Neural cell (in vitro differentiated cells): ENCODE data around the gene SP5. TPM values are rescaled to one million over a fixed set of nuclear protein-coding genes. Genes with fewer than 3 reads are reported as not detected.

Source experiments
- H2AFZ ChIP-seq: fragments of 200-600, 300-800 bp; sonication (generic), shearing (Covaris generic); 2 replicates; pipeline ENCODE4 v1.6.0; 2014; ENCODE audit warnings: low read depth, mild to moderate bottlenecking, antibody characterized with exemption, low read length, moderate library complexity
- H3F3A ChIP-seq: fragments of 200-600 bp; shearing (Covaris generic); 2 replicates; pipeline ENCODE4 v1.6.1; 2016; ENCODE audit warnings: mild to moderate bottlenecking, moderate library complexity, mixed read lengths, antibody characterized with exemption, low read length; ENCODE audit not compliant: insufficient read depth, poor library complexity, severe bottlenecking
- H3K27ac ChIP-seq: fragments of 200-600, 300-800 bp; sonication (generic), shearing (Covaris generic); 2 replicates; pipeline ENCODE4 v1.5.1; 2014; ENCODE audit warnings: mild to moderate bottlenecking, low read length, moderate library complexity
- H3K27me3 ChIP-seq: fragments of 300-800, 200-600 bp; sonication (generic), shearing (Covaris generic); 2 replicates; pipeline ENCODE4 v1.6.0; 2014; ENCODE audit warnings: mild to moderate bottlenecking, low read depth, low read length, moderate library complexity; ENCODE audit not compliant: insufficient read depth
- H3K36me3 ChIP-seq: fragments of 300-800, 200-600 bp; sonication (generic), shearing (Covaris generic); 2 replicates; pipeline ENCODE4 v1.5.1; 2014; ENCODE audit warnings: mild to moderate bottlenecking, antibody characterized with exemption, low read length, moderate library complexity; ENCODE audit not compliant: insufficient read depth
- H3K4me2 ChIP-seq: fragments of 300-800, 200-600 bp; sonication (generic), shearing (Covaris generic); 2 replicates; pipeline ENCODE4 v1.6.0; 2014; ENCODE audit warnings: mild to moderate bottlenecking, low read length
- H3K4me3 ChIP-seq: fragments of 300-800, 200-600 bp; sonication (generic), shearing (Covaris generic); 2 replicates; pipeline ENCODE4 v1.5.1; 2014; ENCODE audit warnings: mild to moderate bottlenecking, low read length, moderate library complexity
- H3K79me2 ChIP-seq: fragments of 200-600 bp; shearing (Covaris generic); replicated peaks from 2 replicates; pipeline ENCODE4 v1.6.0; 2014; ENCODE audit warnings: mild to moderate bottlenecking, low read length, moderate library complexity; ENCODE audit not compliant: insufficient read depth
- H3K9ac ChIP-seq: fragments of 300-800, 200-600 bp; sonication (generic), shearing (Covaris generic); 2 replicates; pipeline ENCODE4 v1.6.1; 2016; ENCODE audit warnings: mild to moderate bottlenecking, low read length, mixed read lengths
- H3K9me2 ChIP-seq: fragments of 200-600 bp; shearing (Covaris generic); 2 replicates; pipeline ENCODE4 v1.6.1; 2016; ENCODE audit warnings: mild to moderate bottlenecking, low read length, mixed read lengths; ENCODE audit not compliant: insufficient read depth
- H3K9me3 ChIP-seq: fragments of 200-600, 300-800 bp; sonication (generic), shearing (Covaris generic); 2 replicates; pipeline ENCODE4 v1.6.1; 2016; ENCODE audit warnings: mild to moderate bottlenecking, mixed run types, low read length, moderate library complexity, mixed read lengths
- H4K20me1 ChIP-seq: fragments of 200-600 bp; shearing (Covaris generic); 2 replicates; pipeline ENCODE4 v1.6.1; 2016; ENCODE audit warnings: mild to moderate bottlenecking, mixed run types; ENCODE audit not compliant: insufficient read depth
- CTCF ChIP-seq: fragments of 450-650 bp; IDR thresholded peaks from 2 replicates; pipeline ENCODE4 v1.5.1; 2014; ENCODE audit warnings: antibody characterized with exemption, mild to moderate bottlenecking, moderate library complexity; ENCODE audit not compliant: poor library complexity, severe bottlenecking
- EP300 ChIP-seq: fragments of 450-650 bp; conservative IDR thresholded peaks from 2 replicates; pipeline ENCODE4 v1.6.1; 2014; ENCODE audit warnings: antibody characterized with exemption, mild to moderate bottlenecking, moderate library complexity; ENCODE audit not compliant: poor library complexity, severe bottlenecking
- EZH2 ChIP-seq: fragments of 200-600, 300-800 bp; shearing (Covaris generic), sonication (generic); IDR thresholded peaks from 2 replicates; pipeline ENCODE4 v1.6.1; 2014; ENCODE audit warnings: antibody characterized with exemption, low read length, borderline replicate concordance, mild to moderate bottlenecking; ENCODE audit not compliant: insufficient read depth, poor library complexity, severe bottlenecking
- MXI1 ChIP-seq: fragments of 450-650 bp; conservative IDR thresholded peaks from 2 replicates; pipeline ENCODE4 v1.6.1; 2014; ENCODE audit warnings: antibody characterized with exemption, mild to moderate bottlenecking; ENCODE audit not compliant: poor library complexity, severe bottlenecking
- POLR2AphosphoS5 ChIP-seq: IDR thresholded peaks from 2 replicates; pipeline ENCODE4 v1.6.1; 2012
- RAD21 ChIP-seq: fragments of 450-650 bp; conservative IDR thresholded peaks from 2 replicates; pipeline ENCODE4 v1.6.1; 2014; ENCODE audit warnings: antibody characterized with exemption, mild to moderate bottlenecking, moderate library complexity
- SMC3 ChIP-seq: fragments of 450-650 bp; conservative IDR thresholded peaks from 2 replicates; pipeline ENCODE4 v1.6.1; 2014; ENCODE audit warnings: antibody characterized with exemption, mild to moderate bottlenecking, moderate library complexity; ENCODE audit not compliant: poor library complexity
- TAF1 ChIP-seq: IDR thresholded peaks from 2 replicates; pipeline ENCODE4 v1.6.1; 2012; ENCODE audit warnings: low read depth
- polyA plus RNA-seq: library from polyadenylated mRNA; depleted of rRNA; stranded (reverse); fragments of >200 nt; gene quantifications from 2 replicates; pipeline ENCODE4 v1.2.3, GENCODE V29; 2014
- small RNA-seq, 3 experiments: library from RNA; depleted of rRNA; stranded (forward); fragments of <200 nt; gene quantifications; one replicate each; pipeline ENCODE3, GENCODE V24; 2012
- TF ChIP-seq, protein P1 (sequence below): IDR thresholded peaks from 2 replicates; pipeline ENCODE4 v1.6.1; 2012; ENCODE audit warnings: borderline replicate concordance

Gene SP5
- polyA plus RNA-seq, 1 donor from 2014 or later = 0.15 TPM

GRCh38 chr2:170763232-170763631 lies 48.1 kb downstream of the SP5 start:
- Histone ChIP-seq H3K4me3 (no peak overlapping the region), H3K9me3 (no peaks in the 10 kb centered on the region), H3K27ac (no peak overlapping the region), H4K20me1 (no peaks in the 10 kb centered on the region), H3K79me2 (no peaks in the 10 kb centered on the region), H3F3A (no peaks in the 10 kb centered on the region), H3K9ac (no peak overlapping the region), H3K36me3 (no peaks in the 10 kb centered on the region), H2AFZ (no peak overlapping the region), H3K4me2 (no peak overlapping the region), H3K27me3 (no peaks in the 10 kb centered on the region), H3K9me2 (no peaks in the 10 kb centered on the region)
- no peak for TF ChIP-seq CTCF
- no peak for TF ChIP-seq MXI1

- H3K27ac ChIP-seq = no peak overlapping the region
- H3F3A ChIP-seq = no peaks in the 10 kb centered on the region
- no peak overlapping the region for H3K4me2 ChIP-seq
Measured at GRCh38 chr2:170764880-170765261, 49.7 kb downstream of the SP5 start.

DNA sequence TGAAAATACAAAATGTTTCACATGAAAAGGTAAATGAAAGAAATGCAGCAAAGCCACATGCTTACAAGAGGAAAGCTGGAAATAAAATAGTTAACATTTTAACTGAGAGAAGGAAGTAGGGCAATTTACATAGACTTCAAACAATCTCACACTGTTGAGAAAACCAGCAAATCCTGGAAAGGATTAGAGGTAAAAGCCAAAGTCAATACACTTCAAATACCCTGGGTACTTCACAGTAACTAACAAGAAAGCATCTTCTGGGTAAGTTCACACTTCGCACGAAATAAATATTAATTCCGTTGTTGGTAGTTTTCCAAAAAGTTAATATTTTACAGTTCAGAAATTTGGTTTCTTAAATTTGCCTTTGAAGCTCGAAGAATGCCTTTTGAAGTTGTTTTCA lies 51.6 kb downstream of the SP5 start:
- Histone ChIP-seq H3F3A (no peaks in the 10 kb centered on the region), H4K20me1 (no peaks in the 10 kb centered on the region), H3K27me3 (peaks cover 2% of the 10 kb centered on the region), H3K79me2 (no peaks in the 10 kb centered on the region), H3K9ac (no peak overlapping the region), H3K27ac (no peak overlapping the region), H3K9me3 (no peaks in the 10 kb centered on the region), H3K4me3 (no peak overlapping the region), H3K36me3 (no peaks in the 10 kb centered on the region), H3K9me2 (no peaks in the 10 kb centered on the region), H3K4me2 (no peak overlapping the region), H2AFZ (no peak overlapping the region)
- TF ChIP-seq TAF1 = no peak
- TF ChIP-seq POLR2AphosphoS5 = no peak
- TF ChIP-seq SMC3 = no peak
- no peak for TF ChIP-seq MXI1
- TF ChIP-seq EP300 = no peak
- no peak for TF ChIP-seq RAD21
- TF ChIP-seq, protein P1, sequence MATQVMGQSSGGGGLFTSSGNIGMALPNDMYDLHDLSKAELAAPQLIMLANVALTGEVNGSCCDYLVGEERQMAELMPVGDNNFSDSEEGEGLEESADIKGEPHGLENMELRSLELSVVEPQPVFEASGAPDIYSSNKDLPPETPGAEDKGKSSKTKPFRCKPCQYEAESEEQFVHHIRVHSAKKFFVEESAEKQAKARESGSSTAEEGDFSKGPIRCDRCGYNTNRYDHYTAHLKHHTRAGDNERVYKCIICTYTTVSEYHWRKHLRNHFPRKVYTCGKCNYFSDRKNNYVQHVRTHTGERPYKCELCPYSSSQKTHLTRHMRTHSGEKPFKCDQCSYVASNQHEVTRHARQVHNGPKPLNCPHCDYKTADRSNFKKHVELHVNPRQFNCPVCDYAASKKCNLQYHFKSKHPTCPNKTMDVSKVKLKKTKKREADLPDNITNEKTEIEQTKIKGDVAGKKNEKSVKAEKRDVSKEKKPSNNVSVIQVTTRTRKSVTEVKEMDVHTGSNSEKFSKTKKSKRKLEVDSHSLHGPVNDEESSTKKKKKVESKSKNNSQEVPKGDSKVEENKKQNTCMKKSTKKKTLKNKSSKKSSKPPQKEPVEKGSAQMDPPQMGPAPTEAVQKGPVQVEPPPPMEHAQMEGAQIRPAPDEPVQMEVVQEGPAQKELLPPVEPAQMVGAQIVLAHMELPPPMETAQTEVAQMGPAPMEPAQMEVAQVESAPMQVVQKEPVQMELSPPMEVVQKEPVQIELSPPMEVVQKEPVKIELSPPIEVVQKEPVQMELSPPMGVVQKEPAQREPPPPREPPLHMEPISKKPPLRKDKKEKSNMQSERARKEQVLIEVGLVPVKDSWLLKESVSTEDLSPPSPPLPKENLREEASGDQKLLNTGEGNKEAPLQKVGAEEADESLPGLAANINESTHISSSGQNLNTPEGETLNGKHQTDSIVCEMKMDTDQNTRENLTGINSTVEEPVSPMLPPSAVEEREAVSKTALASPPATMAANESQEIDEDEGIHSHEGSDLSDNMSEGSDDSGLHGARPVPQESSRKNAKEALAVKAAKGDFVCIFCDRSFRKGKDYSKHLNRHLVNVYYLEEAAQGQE = no peak

More at GRCh38 chr2:170764880-170765261, 49.7 kb downstream of the SP5 start:
- Histone ChIP-seq H3K4me3 (no peak overlapping the region), H3K9me3 (no peaks in the 10 kb centered on the region), H3K36me3 (no peaks in the 10 kb centered on the region), H3K79me2 (no peaks in the 10 kb centered on the region), H3K9me2 (no peaks in the 10 kb centered on the region), H4K20me1 (no peaks in the 10 kb centered on the region), H3K9ac (no peak overlapping the region), H2AFZ (no peak overlapping the region), H3K27me3 (no peaks in the 10 kb centered on the region)
- no peak for TF ChIP-seq RAD21
- TF ChIP-seq POLR2AphosphoS5 = no peak
- no peak for TF ChIP-seq EP300
- TF ChIP-seq TAF1 = no peak
- TF ChIP-seq EZH2 = no peak

Small RNA genes within 50 kb of the gene (small RNA-seq; reads per million reads assigned to genes)
- 0 reads per million in 3 experiments for gene RF02271

Other genes starting within 250 kb of the SP5 start
- 1.3 TPM in 1 of 2 replicates, not detected in the other for gene ERICH2, start 55.0 kb downstream of the SP5 start, polyA plus RNA-seq
- gene GAD1, start 101.5 kb downstream of the SP5 start, polyA plus RNA-seq = 56.3 and 66.4 TPM in 2 replicates
- gene GORASP2, start 213.9 kb downstream of the SP5 start, polyA plus RNA-seq = 20.4 and 23.4 TPM in 2 replicates